Fibroblast of the conjunctiva (primary cell): ENCODE data around the gene ELP5.
"Not testable (repeated sequence)": the region's sequence is repeated elsewhere in the genome, so short reads cannot be mapped to it uniquely, and the experiment has no call there.

Experiments used
- DNase-seq: peaks from one replicate; pipeline ENCODE4 v3.0.0-alpha.2; 2010; ENCODE audit warnings: low read depth

Gene ELP5

DNA sequence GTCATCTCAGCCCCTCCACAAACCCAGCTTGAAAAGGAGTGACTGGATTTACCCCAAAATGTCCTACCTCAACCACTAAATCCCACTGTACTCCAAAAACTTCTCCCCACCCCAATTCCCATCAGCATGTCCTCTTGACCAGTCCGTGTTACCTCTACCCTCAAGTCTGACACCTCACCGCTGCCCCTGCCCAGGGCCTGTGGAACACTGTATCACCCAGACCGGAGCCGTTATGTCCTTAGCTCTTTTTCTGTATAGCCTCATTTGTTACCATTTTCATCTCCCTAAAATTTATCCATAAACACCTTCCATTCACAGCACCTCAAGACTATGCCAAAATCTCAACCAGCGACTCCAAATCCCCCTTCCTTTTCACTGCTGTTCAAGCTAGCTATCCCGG is 15.2 kb upstream of the ELP5 start:
- DNase-seq = no peak

DNA sequence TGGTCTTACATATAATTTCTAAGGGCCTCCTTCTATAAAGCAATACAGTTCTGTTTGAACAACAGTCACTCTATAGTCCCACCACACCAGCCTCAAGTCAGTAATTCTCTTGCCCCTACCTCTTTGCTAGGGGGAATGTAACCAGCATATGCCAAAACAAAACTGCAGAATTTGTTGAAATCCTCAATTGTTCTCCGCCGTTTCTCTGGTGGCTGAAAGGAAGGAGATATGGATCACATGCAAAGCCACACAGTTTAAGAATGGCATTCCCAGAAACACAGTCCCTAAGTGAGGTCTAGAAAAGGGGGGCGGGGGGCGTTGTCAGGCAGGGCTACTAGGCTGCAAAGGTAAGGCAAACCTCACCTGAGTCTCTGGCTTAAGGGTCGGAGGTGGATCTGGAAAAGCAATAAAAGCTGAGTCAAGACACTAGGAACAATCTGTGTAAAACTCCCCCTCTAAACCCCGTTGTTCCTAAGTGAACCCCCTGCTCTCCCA is 14.7 kb upstream of the ELP5 start:
- no peak for DNase-seq

- DNase-seq = peak; percentile 39
These were observed 14.1 kb upstream of the ELP5 start for GRCh38 chr17:7237761-7238419.

- no peak for DNase-seq
These were observed 13.5 kb upstream of the ELP5 start for GRCh38 chr17:7238420-7239090.

DNA sequence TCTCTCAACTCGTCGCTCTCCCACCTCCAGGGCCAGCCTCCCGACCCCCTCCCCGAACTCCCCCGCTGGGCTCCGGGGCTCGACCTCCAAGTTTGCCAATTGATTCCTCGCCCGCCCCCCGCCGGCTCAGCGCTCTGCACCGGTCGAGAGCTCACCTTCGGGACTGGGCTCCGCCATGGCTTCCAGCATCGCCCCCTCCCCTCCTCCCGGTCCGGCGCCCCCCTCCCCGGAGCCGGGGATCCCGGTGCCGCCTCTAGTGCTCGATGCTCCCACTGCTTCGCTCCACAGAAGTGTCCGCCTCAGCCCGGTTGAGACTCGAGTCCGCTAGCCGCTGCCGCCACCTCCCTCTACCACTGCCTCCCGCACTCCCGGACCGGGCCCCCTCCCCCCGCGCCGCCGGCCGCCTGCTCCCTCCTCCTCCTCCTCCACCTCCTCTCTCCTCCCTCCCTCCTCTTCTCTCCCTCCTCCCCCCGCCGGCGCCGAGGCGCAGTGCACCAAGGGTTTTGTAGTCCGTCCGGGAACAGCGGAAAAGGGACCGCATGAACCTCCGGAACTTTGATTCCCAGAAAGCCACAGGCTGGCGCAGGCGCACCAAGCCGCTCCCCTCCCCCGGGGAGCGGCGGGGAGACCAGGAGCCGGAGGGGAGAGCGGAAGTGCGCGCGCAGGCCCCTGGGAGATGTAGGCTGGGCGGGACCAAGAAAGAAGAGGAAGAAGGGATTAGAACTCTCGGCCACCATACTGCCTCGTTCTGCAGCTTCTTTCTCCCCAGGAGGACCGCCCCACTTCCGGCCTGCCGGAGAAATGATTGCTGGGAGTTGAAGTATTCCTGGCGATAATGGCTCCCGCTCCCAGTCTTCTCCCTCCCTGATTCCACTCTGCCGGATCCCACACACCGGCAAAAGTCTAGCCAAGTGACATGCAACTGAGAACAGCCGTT is 12.7 kb upstream of the ELP5 start, which contains the start of gene PHF23:
TSS of gene PHF23 (minus strand) at position 367 of the 937 bp plus-strand sequence. CDS start at position 189, 178 bp downstream.
- peak; percentile 99 for DNase-seq

DNA sequence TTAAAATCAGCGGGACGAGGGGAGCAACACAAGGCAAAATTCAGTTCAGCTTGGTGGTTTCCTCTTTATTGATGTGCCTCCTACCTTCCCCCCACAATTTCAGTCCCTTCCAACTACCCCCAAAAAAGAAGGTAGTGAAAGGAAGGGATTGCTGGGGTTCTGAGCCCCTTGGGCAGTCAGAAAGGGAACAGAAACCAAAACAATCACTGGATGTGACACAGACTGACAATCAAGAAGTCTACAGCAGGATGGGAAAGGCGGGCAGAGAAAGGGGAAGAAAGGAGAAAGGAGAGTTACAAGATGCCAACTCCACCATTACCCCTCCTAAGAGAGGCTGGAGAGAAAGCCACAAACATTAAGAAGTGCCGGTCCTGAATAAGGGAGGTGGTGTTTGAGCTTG is 11.6 kb upstream of the ELP5 start:
- no peak for DNase-seq

DNA sequence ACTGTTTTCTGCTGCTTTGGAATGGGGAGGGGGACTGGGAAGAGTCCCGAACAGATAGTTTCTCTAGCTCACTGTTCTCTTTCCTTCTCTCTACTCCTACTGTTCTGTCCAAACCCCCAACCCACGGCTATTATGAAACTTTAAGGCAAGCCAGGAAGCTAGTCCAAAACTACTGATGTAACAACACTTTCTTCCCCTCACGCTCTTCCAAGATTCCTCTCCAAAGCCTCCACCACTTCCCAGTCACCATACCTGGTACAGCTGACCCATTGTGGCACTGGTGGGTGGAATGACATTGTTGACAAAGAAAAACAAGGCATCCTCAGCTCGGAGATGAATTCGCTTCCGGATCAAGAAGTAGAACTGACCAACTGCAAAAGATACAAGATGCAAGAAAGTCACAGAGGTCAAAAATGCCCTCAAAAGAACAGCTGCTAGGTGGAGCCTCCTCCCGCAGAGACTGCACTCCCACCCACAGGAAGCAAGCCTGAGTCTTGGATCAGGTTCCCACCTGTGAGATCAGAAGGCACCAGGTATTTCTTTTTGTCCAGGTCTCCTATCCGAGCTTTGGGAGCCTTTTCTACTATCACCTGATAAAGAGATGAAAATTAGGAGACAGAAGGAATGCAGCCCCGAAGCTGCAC is 10.8 kb upstream of the ELP5 start:
- no peak for DNase-seq

GRCh38 chr17:7241783-7242716 is 10.0 kb upstream of the ELP5 start, which contains the start of gene GABARAP:
Gene GABARAP, minus strand, starts transcription at chr17:7242449. Its CDS starts 119 bp downstream, at chr17:7242330.
- peak; percentile 72 for DNase-seq

- peak; percentile 91 for DNase-seq
These were observed 9.1 kb upstream of the ELP5 start for GRCh38 chr17:7242717-7243452.

DNA sequence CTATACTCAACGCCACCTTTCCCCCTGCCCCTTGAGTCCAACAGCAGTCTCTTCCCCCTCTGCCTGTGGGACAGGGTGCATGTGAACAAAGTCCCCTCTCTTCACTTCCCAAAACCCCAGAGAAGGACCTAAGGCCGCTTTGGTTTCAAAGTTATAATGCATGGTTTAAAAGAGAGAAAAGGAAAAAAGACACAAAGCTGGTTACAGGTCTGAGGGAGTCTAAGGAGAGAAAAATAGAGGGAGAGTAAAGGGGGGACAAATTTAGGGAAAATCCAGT is 8.6 kb upstream of the ELP5 start:
- DNase-seq = no peak

DNA sequence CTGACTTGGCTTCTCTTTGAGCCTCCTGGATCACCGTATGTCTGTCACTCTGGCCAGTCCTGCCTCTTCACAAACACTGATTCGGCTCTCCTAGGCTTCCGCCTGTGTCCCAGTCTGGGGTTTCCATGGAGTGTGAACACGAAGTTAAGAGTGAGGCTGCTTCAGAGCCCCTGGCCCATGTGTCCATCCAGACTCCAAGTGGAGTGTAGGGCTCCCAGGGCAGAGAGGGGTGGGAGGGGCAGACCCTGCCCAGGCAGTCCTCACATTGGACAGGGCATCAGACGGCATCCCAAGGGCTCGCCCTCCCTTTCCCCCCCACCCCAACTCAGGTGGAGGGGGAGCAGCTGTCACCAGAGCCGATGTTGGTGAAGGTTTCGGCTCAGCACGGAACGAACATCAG is 8.2 kb upstream of the ELP5 start:
- not testable (repeated sequence) for DNase-seq

GRCh38 chr17:7246779-7247178 is 5.2 kb upstream of the ELP5 start:
- no peak for DNase-seq

DNA sequence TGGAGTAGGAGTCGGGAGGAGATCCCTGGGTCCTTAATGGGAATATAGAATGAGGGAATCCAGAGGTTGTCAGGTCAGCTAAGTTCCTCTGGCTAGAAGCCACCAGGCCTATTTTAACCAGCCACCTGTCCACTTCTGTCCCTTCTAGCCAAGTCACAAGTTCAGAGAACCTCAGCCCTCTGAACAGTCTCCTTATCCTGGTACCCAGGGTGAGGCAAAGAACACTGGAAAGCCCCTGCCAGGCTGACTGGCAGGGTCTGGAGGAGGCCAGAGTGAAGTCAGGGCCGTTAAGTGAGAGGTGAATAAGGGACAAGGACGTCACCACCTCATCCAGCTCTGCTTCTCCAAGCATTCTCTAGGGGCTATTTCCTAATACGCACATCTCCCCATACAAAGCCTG is 3.2 kb upstream of the ELP5 start:
- no peak for DNase-seq

GRCh38 chr17:7249214-7249613 is 2.8 kb upstream of the ELP5 start:
- no peak for DNase-seq

GRCh38 chr17:7249830-7250229 is 2.2 kb upstream of the ELP5 start:
- DNase-seq = no peak

GRCh38 chr17:7250695-7251627 is 1.1 kb upstream of the ELP5 start:
- no peak for DNase-seq

DNA sequence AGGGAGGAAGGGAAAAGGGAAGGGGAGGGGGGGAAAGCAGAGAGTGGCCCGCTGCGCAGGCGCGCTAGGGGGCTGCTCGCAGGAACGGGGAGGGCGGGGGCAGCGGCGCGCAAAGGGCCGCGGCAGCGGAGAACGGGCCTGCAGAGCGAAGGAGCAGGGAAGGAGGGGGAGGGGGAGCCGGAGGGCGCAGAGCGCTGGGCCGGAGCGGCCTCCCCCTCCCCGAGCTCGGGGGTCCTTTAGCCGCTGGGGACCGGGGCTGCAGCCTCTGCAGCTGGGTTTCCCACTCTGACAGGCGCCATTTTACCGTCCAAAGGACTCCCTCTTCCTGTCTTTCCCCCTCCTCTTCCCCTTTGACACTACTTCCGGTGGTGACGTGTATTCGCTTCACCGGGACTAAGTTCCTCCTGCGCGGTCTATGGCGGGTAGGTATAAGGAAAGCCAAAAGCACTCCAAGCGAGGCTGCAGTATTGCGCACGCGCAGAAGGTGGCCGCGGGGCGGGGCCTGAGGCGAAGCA is 297 bp upstream of the ELP5 start, which contains the start of gene CTDNEP1:
TSS of gene CTDNEP1 (minus strand) at position 74 of the 515 bp plus-strand sequence. CDS start 438 bp downstream, outside the sequence.
- DNase-seq = peak; percentile 99

DNA sequence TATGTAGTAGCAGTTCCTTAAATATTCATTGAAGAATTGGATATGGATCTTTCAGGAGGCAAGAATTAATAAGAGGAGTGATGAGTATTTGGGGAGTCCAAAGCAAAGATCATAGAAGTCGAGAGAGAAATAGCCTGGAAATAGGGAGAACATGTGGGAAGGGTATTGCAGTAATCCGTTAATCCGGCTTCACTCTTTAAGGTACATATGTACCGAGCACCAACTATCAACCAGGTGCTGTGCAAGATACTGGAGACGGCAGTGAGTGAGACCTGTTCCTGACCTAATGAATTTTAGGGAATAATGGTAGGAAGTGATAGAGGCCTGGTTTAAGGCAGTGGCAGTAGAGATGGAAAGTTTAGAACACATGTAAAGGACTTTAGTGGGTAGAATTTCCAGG is 1.1 kb downstream of the ELP5 start:
- DNase-seq = no peak

DNA sequence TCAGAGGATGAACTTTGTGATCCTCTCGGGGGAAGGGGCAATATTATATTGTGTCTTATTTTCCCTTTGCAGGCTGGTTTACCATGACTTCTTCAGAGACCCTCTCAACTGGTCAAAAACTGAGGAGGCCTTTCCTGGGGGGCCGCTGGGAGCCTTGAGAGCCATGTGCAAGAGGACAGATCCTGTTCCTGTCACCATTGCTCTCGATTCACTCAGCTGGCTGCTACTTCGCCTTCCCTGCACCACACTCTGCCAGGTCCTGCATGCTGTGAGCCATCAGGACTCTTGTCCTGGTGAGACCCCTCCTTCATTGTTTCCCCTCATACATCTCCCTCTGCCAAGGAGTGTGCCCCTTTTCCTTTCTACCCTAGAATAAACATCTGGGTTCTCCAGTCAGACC is 2.5 kb downstream of the ELP5 start:
- DNase-seq = no peak
